OCI-LY7 (cell line): ENCODE measurements around the gene CHCHD1. TPM values are rescaled to one million over a fixed set of nuclear protein-coding genes. Genes with fewer than 3 reads are reported as not detected.

ENCODE experiments used
- BruUV-seq: library from RNA; stranded (reverse); fragments of 400-500 nt; replicated peaks from 2 replicates; lab custom pipeline; 2021; lab: Mats Ljungman, UMichigan
- CTCF ChIA-PET: fragments of 300-600 bp; sonication (Branson Sonifier 250); formaldehyde crosslinking; loops from one replicate; lab custom pipeline; 2022; ENCODE audit warnings: antibody characterized with exemption; ENCODE audit not compliant: unreplicated experiment; lab: Charles Lee
- POLR2A ChIA-PET: fragments of 300-600 bp; sonication (Branson Sonifier 250); formaldehyde crosslinking; loops from one replicate; lab custom pipeline; 2022; ENCODE audit warnings: antibody characterized with exemption; lab: Charles Lee
- DNase-seq: peaks from one replicate; pipeline ENCODE4 v3.0.0-alpha.2; 2015; ENCODE audit warnings: low spot score
- H2AFZ ChIP-seq: fragments of 200-600 bp; sonication (generic), shearing (Covaris generic); 2 replicates; pipeline ENCODE4 v1.6.1; 2014; ENCODE audit warnings: mild to moderate bottlenecking, antibody characterized with exemption, low read length, moderate library complexity
- H3K27ac ChIP-seq: fragments of 200-600 bp; sonication (generic); 2 replicates; pipeline ENCODE4 v1.5.1; 2014; ENCODE audit warnings: mixed run types, low read depth, mild to moderate bottlenecking, moderate library complexity, low read length, inconsistent platforms; ENCODE audit not compliant: poor library complexity, severe bottlenecking
- H3K36me3 ChIP-seq: fragments of 200-600 bp; sonication (generic); 2 replicates; pipeline ENCODE4 v1.6.1; 2014; ENCODE audit warnings: mild to moderate bottlenecking, antibody characterized with exemption, low read length, moderate library complexity, mixed read lengths; ENCODE audit not compliant: insufficient read depth
- H3K4me1 ChIP-seq: fragments of 200-600 bp; sonication (generic); 2 replicates; pipeline ENCODE4 v1.5.1; 2014; ENCODE audit warnings: mild to moderate bottlenecking, low read length; ENCODE audit not compliant: insufficient read depth, poor library complexity, severe bottlenecking
- H3K4me2 ChIP-seq: fragments of 200-600 bp; sonication (generic); 2 replicates; pipeline ENCODE4 v1.6.1; 2014; ENCODE audit warnings: mild to moderate bottlenecking, low read length
- H3K4me3 ChIP-seq: fragments of 200-600 bp; sonication (generic); 2 replicates; pipeline ENCODE4 v1.5.1; 2014; ENCODE audit warnings: mild to moderate bottlenecking, low read depth, low read length; ENCODE audit not compliant: poor library complexity, severe bottlenecking
- H3K79me2 ChIP-seq: fragments of 200-600 bp; sonication (generic); 2 replicates; pipeline ENCODE4 v1.6.1; 2016; ENCODE audit warnings: low read depth, mild to moderate bottlenecking, low read length, moderate library complexity, mixed read lengths; ENCODE audit not compliant: insufficient read depth
- H3K9me2 ChIP-seq: fragments of 200-600 bp; sonication (generic); 2 replicates; pipeline ENCODE4 v1.6.1; 2016; ENCODE audit warnings: mild to moderate bottlenecking, low read length, mixed read lengths; ENCODE audit not compliant: insufficient read depth
- H3K9me3 ChIP-seq: fragments of 200-600 bp; sonication (generic); 2 replicates; pipeline ENCODE4 v1.6.1; 2014; ENCODE audit warnings: mild to moderate bottlenecking, mixed run types, low read length, mixed read lengths
- H4K20me1 ChIP-seq: fragments of 200-600 bp; sonication (generic); 2 replicates; pipeline ENCODE4 v1.6.1; 2014; ENCODE audit warnings: mild to moderate bottlenecking, antibody characterized with exemption, low read length, moderate library complexity, mixed read lengths; ENCODE audit not compliant: insufficient read depth
- EZH2phosphoT487 ChIP-seq: fragments of 200-600 bp; sonication (generic); IDR thresholded peaks from 2 replicates; pipeline ENCODE4 v1.6.1; 2018; ENCODE audit warnings: low read depth, borderline replicate concordance, mild to moderate bottlenecking, mixed run types, antibody characterized with exemption, low read length, moderate library complexity, mixed read lengths
- intact Hi-C: fragments of 100-400 bp; cut with micrococcal nuclease; formaldehyde crosslinking; loops from one replicate; pipeline ENCODE4 v1.10.0; 2022; ENCODE audit not compliant: unreplicated experiment
- total RNA-seq, 2 experiments: library from RNA; depleted of rRNA in 1 of 2; stranded (reverse); fragments of >200 nt in 1 of 2; shearing (Covaris generic) in 1 of 2; gene quantifications; 2 replicates each; pipeline ENCODE4 v1.2.3, GENCODE V29; 2014 to 2022
- TF ChIP-seq, protein P1 (sequence below): fragments of 200-600 bp; sonication (generic); conservative IDR thresholded peaks from 2 replicates; pipeline ENCODE4 v1.5.1; 2014; ENCODE audit warnings: mild to moderate bottlenecking, antibody characterized with exemption, low read length, moderate library complexity, mixed read lengths

The CHCHD1 gene
- total RNA-seq, 2 experiments from 2014 or later, result 36.6 to 55.6 TPM

DNA sequence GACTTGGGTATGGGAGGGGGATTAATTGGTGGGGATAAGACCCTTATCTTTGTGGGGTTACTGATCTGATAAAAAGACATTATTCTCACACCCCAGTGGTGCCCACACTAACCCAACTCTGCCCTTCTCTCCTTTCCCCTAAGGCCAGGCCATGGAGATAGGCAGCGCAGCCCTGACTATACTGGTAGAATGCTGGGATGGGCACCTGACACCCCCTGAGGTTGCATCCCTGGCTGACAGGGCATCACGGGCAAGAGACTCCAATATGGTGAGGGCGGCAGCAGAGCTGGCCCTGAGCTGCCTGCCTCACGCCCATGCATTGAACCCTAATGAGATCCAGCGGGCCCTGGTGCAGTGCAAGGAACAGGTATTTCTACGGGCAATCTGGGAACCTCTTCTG is 16.2 kb downstream of the CHCHD1 start:
- Histone ChIP-seq H3K9me2 (no peaks in the 10 kb centered on the region), H4K20me1 (no peaks in the 10 kb centered on the region), H3K36me3 (peaks cover 79% of the 10 kb centered on the region), H2AFZ (no peak overlapping the region), H3K9me3 (no peaks in the 10 kb centered on the region), H3K79me2 (no peaks in the 10 kb centered on the region), H3K4me2 (no peak overlapping the region), H3K27ac (no peak overlapping the region), H3K4me1 (no peaks in the 10 kb centered on the region), H3K4me3 (no peak overlapping the region)
- ChIA-PET CTCF (interaction anchor here (1.1 kb wide), 1 partner anchor 12 kb away, joined by 3 read pairs; no protein-coding TSS in a partner anchor), POLR2A (interaction anchor here (1.2 to 1.5 kb wide), 3 partner anchors 9 to 25 kb away, joined by 3 read pairs; no protein-coding TSS in a partner anchor)
- no peak for TF ChIP-seq EZH2phosphoT487
- TF ChIP-seq, protein P1, sequence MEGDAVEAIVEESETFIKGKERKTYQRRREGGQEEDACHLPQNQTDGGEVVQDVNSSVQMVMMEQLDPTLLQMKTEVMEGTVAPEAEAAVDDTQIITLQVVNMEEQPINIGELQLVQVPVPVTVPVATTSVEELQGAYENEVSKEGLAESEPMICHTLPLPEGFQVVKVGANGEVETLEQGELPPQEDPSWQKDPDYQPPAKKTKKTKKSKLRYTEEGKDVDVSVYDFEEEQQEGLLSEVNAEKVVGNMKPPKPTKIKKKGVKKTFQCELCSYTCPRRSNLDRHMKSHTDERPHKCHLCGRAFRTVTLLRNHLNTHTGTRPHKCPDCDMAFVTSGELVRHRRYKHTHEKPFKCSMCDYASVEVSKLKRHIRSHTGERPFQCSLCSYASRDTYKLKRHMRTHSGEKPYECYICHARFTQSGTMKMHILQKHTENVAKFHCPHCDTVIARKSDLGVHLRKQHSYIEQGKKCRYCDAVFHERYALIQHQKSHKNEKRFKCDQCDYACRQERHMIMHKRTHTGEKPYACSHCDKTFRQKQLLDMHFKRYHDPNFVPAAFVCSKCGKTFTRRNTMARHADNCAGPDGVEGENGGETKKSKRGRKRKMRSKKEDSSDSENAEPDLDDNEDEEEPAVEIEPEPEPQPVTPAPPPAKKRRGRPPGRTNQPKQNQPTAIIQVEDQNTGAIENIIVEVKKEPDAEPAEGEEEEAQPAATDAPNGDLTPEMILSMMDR, result no peak
- DNase-seq, result no peak
- BruUV-seq, result no TSS peak
- intact Hi-C loops, result no loop called here

- Histone ChIP-seq H2AFZ (no peak overlapping the region), H3K9me2 (no peaks in the 10 kb centered on the region), H3K79me2 (no peaks in the 10 kb centered on the region), H3K4me2 (no peak overlapping the region), H3K4me1 (peaks cover 4% of the 10 kb centered on the region), H3K4me3 (no peak overlapping the region), H3K9me3 (no peaks in the 10 kb centered on the region), H4K20me1 (no peaks in the 10 kb centered on the region), H3K36me3 (peaks cover 80% of the 10 kb centered on the region), H3K27ac (no peak overlapping the region)
- POLR2A ChIA-PET, result interaction anchor here (0.6 to 1.5 kb wide), 2 partner anchors 24 to 74 kb away, joined by 3 read pairs; no protein-coding TSS in a partner anchor
- DNase-seq, result no peak
- TF ChIP-seq, protein P1, result no peak
- intact Hi-C loops, result no loop called here
- CTCF ChIA-PET, result interaction anchor here (1.1 kb wide), 1 partner anchor 11 kb away, joined by 3 read pairs; no protein-coding TSS in a partner anchor
- no TSS peak for BruUV-seq
Observed at GRCh38 chr10:73798927-73799560, 17.2 kb downstream of the CHCHD1 start.

DNA sequence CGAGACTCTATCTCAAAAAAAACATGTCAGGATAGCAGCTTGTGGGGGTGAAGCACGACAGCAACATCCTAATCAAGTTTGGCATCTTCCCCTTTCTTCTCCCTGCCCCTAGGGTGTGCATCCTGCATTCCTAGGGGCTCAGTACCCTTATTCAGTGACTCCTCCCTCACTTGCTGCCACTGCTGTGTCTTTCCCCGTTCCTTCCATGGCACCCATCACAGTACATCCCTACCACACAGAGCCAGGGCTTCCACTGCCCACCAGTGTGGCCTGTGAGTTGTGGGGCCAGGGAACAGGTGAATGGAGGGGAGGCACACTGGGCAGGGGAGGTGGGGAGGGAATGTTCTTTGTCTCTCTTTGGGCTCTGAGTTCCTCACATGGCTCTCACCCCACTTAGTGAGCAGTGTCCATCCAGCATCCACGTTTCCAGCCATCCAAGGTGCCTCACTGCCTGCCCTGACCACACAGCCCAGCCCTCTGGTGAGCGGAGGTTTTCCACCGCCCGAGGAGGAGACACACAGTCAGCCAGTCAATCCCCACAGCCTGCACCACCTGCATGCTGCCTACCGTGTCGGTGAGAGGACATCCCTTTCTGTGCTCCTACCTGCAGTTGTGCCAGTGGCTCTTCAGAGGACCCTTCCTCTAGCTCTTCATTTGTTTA is 18.2 kb downstream of the CHCHD1 start:
- Histone ChIP-seq H3K4me1 (peaks cover 8% of the 10 kb centered on the region), H4K20me1 (no peaks in the 10 kb centered on the region), H3K79me2 (no peaks in the 10 kb centered on the region), H3K27ac (no peak overlapping the region), H2AFZ (no peak overlapping the region), H3K4me2 (no peak overlapping the region), H3K9me2 (no peaks in the 10 kb centered on the region), H3K4me3 (no peak overlapping the region), H3K36me3 (peaks cover 81% of the 10 kb centered on the region), H3K9me3 (no peaks in the 10 kb centered on the region)
- DNase-seq, result no peak
- POLR2A ChIA-PET, result no interaction called here
- TF ChIP-seq, protein P1, result no peak
- TF ChIP-seq EZH2phosphoT487, result no peak
- no TSS peak for BruUV-seq
- intact Hi-C loops, result no loop called here
- CTCF ChIA-PET, result no interaction called here
